HEK293T (cell line): ENCODE results near the gene MGAT1.

ENCODE experiments used
- FOXA1 ChIP-seq: fragments of 450-650 bp; IDR thresholded peaks from 2 replicates; pipeline ENCODE4 v1.6.1; 2016; ENCODE audit warnings: mild to moderate bottlenecking
- FOXK2 ChIP-seq: fragments of 450-650 bp; IDR thresholded peaks from 2 replicates; pipeline ENCODE4 v1.6.1; 2016; ENCODE audit warnings: mild to moderate bottlenecking
- L3MBTL2 ChIP-seq: fragments of 450-650 bp; conservative IDR thresholded peaks from 2 replicates; pipeline ENCODE4 v1.6.1; 2016; ENCODE audit warnings: mild to moderate bottlenecking
- NFRKB ChIP-seq: fragments of 450-650 bp; IDR thresholded peaks from 2 replicates; pipeline ENCODE4 v1.6.1; 2016; ENCODE audit warnings: mild to moderate bottlenecking, moderate library complexity
- SP1 ChIP-seq: fragments of 450-650 bp; IDR thresholded peaks from 2 replicates; pipeline ENCODE4 v1.6.1; 2017
- SUZ12 ChIP-seq: fragments of 450-650 bp; IDR thresholded peaks from 2 replicates; pipeline ENCODE4 v1.6.1; 2016; ENCODE audit warnings: mild to moderate bottlenecking
- TARDBP ChIP-seq: fragments of 450-650 bp; IDR thresholded peaks from 2 replicates; pipeline ENCODE4 v1.6.1; 2016

- no peak for TF ChIP-seq SP1
- TF ChIP-seq TARDBP = no peak
- TF ChIP-seq SUZ12 = no peak
- TF ChIP-seq FOXA1 = no peak
- TF ChIP-seq NFRKB = no peak
- TF ChIP-seq L3MBTL2 = no peak
- no peak for TF ChIP-seq FOXK2
These were observed 42.3 kb upstream of the MGAT1 start for GRCh38 chr5:180844858-180845257.
